HUES64 (cell line): ENCODE results near the gene CD93.

Source experiments
- H3K27ac ChIP-seq: 2 replicates; pipeline ENCODE4 v1.7.0; 2013; ENCODE audit warnings: low read depth, low read length, inconsistent platforms
- H3K27me3 ChIP-seq: 2 replicates; pipeline ENCODE4 v1.6.1; 2013; ENCODE audit warnings: mild to moderate bottlenecking, low read length; ENCODE audit not compliant: insufficient read depth
- H3K36me3 ChIP-seq: 2 replicates; pipeline ENCODE4 v1.6.1; 2013; ENCODE audit warnings: mild to moderate bottlenecking, low read length; ENCODE audit not compliant: insufficient read depth
- H3K4me1 ChIP-seq: 2 replicates; pipeline ENCODE4 v1.6.1; 2013; ENCODE audit warnings: mild to moderate bottlenecking, low read length, moderate library complexity; ENCODE audit not compliant: insufficient read depth
- H3K4me3 ChIP-seq: 2 replicates; pipeline ENCODE4 v1.5.1; 2013; ENCODE audit warnings: mild to moderate bottlenecking, low read length, moderate library complexity
- H3K9ac ChIP-seq: 2 replicates; pipeline ENCODE4 v1.6.1; 2013; ENCODE audit warnings: mild to moderate bottlenecking, low read depth, low read length
- H3K9me3 ChIP-seq: 2 replicates; pipeline ENCODE4 v1.6.1; 2013; ENCODE audit warnings: low read depth, low read length; ENCODE audit not compliant: insufficient read depth
- WGBS: fragments of 150-250, 120-280 bp; methylation state at CpG from one replicate; pipeline ENCODE4 v1.1.7; 2013; ENCODE audit warnings: missing lambda C conversion rate; 5-methylcytosine and 5-hydroxymethylcytosine counted together

The CD93 gene

DNA sequence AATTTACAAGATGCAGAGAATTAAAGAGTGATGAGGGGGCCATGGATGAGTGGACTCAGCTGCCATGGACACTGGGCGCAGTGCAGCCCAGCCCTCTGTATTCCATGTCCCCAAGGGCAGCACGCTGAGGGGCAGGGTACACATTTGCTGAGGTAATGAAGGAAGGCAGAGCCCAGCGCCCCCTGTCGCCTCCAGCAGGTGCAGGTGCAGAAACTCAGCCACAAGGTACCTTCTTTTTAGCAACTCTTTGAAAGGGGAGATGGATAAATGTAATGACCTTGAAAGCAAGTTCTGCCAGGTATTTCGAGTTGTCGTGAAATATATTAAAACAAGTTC, 7.1 kb downstream of the CD93 start:
- Histone ChIP-seq H3K9me3 (no peaks in the 10 kb centered on the region), H3K36me3 (no peaks in the 10 kb centered on the region), H3K9ac (no peak overlapping the region), H3K4me1 (peaks cover 12% of the 10 kb centered on the region), H3K27me3 (no peaks in the 10 kb centered on the region), H3K27ac (no peak overlapping the region), H3K4me3 (no peak overlapping the region)
- WGBS, result 58% methylated on average over 4 of the region's 6 CpGs

DNA sequence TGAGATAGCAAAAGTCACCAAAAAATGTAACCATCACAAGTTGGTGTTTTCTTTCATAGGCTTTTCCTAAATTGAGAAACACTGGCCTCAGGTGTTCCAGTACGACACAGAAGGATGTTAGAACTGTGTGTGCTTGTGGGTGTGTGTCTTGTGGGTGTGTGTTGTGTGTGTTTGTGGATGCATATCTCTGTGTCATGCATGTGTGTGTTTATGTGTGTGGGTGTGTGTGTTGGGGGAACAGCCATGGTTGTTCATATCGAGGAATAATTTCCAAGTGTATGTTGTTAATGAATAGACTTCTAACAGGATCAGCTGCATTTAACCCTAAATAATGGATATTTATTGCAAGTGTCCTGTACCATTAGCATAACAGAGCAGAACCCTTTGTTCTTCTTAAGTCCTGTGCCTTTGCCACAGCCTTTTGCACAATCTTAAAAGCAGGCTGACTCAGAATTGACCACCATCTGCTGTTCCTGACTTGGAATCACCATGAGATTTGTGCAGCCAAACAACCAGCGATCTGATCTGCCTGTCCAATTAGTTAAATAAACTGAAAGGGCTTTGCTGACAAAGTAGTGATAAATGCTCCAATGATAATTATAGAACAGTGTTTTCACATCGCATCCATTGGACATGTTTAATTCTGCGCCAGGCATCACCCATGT, 7.6 kb downstream of the CD93 start:
- no peaks in the 10 kb centered on the region for H3K9me3 ChIP-seq
- H3K36me3 ChIP-seq, result no peaks in the 10 kb centered on the region
- no peak overlapping the region for H3K9ac ChIP-seq
- H3K27me3 ChIP-seq, result no peaks in the 10 kb centered on the region
- H3K27ac ChIP-seq, result no peak overlapping the region
- H3K4me1 ChIP-seq, result peaks cover 12% of the 10 kb centered on the region
- WGBS, result 98% methylated on average over 5 of the region's 5 CpGs
- no peak overlapping the region for H3K4me3 ChIP-seq

DNA sequence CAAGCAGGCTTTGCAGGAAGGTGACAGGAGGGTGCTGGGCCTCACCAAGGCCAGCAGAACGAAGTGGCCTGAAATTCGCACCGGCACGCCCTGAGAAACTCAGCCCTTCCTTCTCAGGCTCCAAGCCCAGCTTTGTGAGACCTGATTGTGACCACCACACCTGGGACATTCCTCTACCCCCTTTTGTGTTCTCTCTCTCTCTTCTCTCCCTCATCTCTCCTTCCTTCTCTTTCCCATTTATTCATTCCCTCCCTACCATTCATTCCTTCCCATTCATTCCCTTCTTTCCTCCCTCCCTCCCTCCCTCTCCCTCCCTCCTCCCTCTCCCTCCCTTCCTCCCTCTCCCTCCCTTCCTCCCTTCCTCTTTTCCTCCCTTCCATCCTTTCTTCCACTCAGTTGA, 8.8 kb downstream of the CD93 start:
- no peaks in the 10 kb centered on the region for H3K36me3 ChIP-seq
- no peaks in the 10 kb centered on the region for H3K9me3 ChIP-seq
- H3K4me1 ChIP-seq, result peaks cover 3% of the 10 kb centered on the region; the same call in 1 of the 2 replicates
- 88% methylated on average over 4 of the region's 4 CpGs for WGBS
- no peak overlapping the region for H3K27ac ChIP-seq
- H3K4me3 ChIP-seq, result no peak overlapping the region
- H3K27me3 ChIP-seq, result no peaks in the 10 kb centered on the region
- no peak overlapping the region for H3K9ac ChIP-seq

DNA sequence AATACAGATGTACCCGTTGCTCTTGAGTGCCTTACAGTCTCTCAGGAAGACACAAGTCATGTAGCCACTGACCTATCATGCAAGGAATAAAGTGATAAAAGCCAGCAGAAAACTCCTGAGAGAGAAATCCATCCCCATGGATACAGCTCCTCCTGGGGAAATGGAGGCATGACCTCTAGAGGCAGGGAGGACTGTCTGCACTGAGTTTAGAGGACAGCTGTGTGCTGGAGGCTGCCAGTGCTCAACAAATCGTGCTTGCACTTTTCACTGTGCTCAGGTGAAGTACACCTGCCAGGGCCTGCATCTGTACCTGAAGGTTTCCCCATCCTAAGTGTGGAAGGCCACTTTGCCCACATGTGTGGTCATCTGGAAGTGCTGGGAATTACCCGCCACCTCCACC, 12.1 kb downstream of the CD93 start:
- peaks cover 3% of the 10 kb centered on the region; the same call in 1 of the 2 replicates for H3K4me1 ChIP-seq
- WGBS, result 96% methylated on average over 3 of the region's 3 CpGs
- no peak overlapping the region for H3K27ac ChIP-seq
- H3K36me3 ChIP-seq, result no peaks in the 10 kb centered on the region
- no peaks in the 10 kb centered on the region for H3K27me3 ChIP-seq
- H3K9ac ChIP-seq, result no peak overlapping the region
- no peak overlapping the region for H3K4me3 ChIP-seq
- no peaks in the 10 kb centered on the region for H3K9me3 ChIP-seq

DNA sequence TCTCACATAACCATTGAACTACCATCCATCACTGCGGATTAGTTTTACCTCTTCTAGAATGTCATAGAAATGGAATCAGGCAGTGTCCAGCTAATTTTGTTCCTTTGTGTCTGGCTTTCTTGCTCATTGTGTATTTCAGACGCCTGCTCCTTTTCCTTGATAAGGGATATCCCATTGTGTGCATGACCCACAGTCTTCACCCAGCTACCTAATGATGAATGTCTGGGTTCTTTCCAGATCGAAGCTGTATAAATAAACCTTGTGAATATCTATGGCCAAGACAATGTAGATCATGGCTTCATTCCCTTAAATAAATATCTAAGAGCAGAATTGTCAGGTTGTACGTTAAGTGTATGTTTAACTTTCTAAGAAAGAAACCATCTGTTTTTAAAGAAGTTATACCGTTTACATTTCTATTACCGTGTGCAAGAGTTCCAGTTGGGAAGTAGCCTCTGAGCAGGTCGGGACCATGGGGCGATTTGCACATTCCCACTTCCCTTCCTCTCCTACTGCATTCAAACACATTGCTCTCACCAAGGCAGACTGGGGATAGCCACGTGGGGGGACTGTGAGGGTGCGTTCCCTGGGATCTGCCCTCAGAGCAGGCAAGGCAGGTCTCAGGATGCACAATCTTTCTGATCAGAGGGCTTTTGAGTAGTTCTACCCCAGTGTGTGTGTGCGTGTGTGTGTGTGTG, 13.1 kb downstream of the CD93 start:
- WGBS, result 94% methylated on average over 10 of the region's 11 CpGs
- H3K36me3 ChIP-seq, result no peaks in the 10 kb centered on the region
- H3K27me3 ChIP-seq, result no peaks in the 10 kb centered on the region
- H3K4me1 ChIP-seq, result no peaks in the 10 kb centered on the region
- no peak overlapping the region for H3K27ac ChIP-seq
- H3K9me3 ChIP-seq, result no peaks in the 10 kb centered on the region
- no peak overlapping the region for H3K4me3 ChIP-seq
- H3K9ac ChIP-seq, result no peak overlapping the region

DNA sequence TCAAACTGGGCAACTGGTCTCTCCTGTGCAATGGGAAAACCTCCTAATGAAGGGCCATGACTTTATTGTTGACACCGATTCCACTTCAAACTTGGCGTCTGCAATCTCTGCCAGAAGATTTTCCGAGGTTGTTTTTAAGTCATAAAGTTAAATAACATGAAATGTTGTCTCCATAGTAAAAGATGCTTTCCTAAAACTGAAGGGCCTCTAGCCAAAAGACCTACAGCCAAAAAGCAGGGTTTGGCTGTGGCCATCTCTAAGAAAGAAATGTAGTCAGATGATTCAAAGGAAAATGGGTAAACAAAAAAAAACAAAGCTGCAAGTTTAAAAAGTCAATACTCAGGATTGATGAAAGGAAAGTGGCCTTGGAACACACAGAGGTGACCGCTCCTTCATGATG, 14.1 kb downstream of the CD93 start:
- Histone ChIP-seq H3K4me1 (no peaks in the 10 kb centered on the region), H3K36me3 (no peaks in the 10 kb centered on the region), H3K27ac (no peak overlapping the region), H3K9me3 (no peaks in the 10 kb centered on the region), H3K27me3 (no peaks in the 10 kb centered on the region), H3K9ac (no peak overlapping the region), H3K4me3 (no peak overlapping the region)
- 94% methylated on average over 4 of the region's 4 CpGs for WGBS

DNA sequence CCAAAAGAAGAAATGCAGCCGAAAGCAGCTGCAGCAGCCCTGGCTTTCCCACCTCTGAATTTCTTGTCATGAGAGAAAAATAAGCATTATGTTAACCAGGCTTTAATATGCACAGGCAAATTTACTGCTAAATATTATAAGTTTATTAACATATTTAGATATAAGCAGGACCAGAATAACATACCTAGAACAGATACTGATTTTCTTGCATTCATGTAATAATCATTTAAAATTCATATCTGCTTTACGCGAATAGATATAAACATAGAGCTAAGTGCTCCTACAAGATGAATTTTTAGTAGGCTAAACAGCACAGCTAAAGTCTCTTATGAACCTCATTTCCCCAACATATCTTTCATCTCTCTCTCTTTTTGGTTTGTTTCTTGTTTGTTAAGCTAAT, 14.7 kb downstream of the CD93 start:
- WGBS, result 64% methylated on average over 3 of the region's 3 CpGs
- no peak overlapping the region for H3K4me3 ChIP-seq
- no peaks in the 10 kb centered on the region for H3K27me3 ChIP-seq
- H3K9me3 ChIP-seq, result no peaks in the 10 kb centered on the region
- H3K9ac ChIP-seq, result no peak overlapping the region
- H3K27ac ChIP-seq, result no peak overlapping the region
- no peaks in the 10 kb centered on the region for H3K4me1 ChIP-seq
- H3K36me3 ChIP-seq, result no peaks in the 10 kb centered on the region

DNA sequence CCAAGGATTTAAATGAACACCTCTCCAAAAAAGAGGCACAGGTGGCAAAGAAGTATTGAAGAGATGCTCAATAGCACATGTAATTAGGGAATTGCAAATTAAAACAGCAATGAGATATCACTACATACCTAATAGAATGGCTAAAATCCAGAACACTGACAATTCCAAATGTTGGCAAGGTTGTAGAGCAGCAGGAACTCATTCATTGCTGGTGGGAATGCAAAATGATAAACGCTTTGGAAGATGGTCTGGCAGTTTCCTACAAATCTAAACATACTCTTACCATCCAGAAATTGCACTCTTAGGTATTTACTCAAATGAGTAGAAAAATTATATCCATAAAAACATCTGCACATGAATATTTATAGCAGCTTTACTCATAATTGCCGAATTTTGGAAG, 17.0 kb downstream of the CD93 start:
- Histone ChIP-seq H3K27me3 (no peaks in the 10 kb centered on the region), H3K9ac (no peak overlapping the region), H3K4me3 (no peak overlapping the region), H3K4me1 (peaks cover 3% of the 10 kb centered on the region; the same call in 1 of the 2 replicates), H3K27ac (no peak overlapping the region), H3K9me3 (no peaks in the 10 kb centered on the region), H3K36me3 (no peaks in the 10 kb centered on the region)
- WGBS, result 83% methylated on average over 1 of the region's 2 CpGs

DNA sequence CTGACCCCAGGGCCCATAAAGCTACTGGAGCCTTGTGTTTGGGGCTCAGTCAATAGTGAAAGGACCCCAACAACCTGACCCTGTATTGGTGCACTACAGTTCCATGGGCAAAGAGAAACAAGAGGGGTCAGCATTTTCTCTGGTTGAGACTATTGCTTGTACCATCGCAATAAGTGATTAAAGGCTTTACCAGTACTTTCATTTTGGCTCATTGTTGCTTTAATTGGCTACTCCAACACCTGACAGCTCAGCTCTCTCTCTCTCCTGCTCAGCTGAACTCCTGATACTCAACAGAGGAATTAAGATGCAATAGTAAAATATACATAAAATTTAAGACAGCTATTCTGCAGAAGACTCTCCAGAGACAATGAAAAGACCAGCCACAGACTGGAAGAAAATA, 17.8 kb downstream of the CD93 start:
- H3K4me1 ChIP-seq, result peaks cover 9% of the 10 kb centered on the region
- 100% methylated on average over 1 of the region's 1 CpG for WGBS
- H3K9me3 ChIP-seq, result no peaks in the 10 kb centered on the region
- H3K27ac ChIP-seq, result no peak overlapping the region
- no peaks in the 10 kb centered on the region for H3K36me3 ChIP-seq
- no peaks in the 10 kb centered on the region for H3K27me3 ChIP-seq
- no peak overlapping the region for H3K4me3 ChIP-seq
- no peak overlapping the region for H3K9ac ChIP-seq

DNA sequence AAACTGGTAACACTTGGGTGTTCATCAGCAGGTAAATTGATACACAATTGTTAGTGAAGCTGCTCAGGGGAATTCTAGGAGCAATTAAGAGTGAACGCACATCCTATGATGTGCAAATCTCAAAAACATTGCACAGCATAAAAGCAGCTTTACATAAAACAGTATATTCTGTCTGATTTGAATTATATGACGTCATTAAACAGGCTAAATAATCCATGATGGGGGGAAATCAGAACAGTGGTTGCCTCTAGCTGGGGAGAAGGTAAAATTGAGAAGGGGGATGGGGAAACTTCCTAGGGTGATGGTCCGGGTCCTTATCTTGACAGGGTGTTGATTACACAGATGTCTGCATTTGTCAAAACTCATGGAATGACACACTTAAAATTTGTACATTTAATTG, 19.4 kb downstream of the CD93 start:
- no peak overlapping the region for H3K9ac ChIP-seq

DNA sequence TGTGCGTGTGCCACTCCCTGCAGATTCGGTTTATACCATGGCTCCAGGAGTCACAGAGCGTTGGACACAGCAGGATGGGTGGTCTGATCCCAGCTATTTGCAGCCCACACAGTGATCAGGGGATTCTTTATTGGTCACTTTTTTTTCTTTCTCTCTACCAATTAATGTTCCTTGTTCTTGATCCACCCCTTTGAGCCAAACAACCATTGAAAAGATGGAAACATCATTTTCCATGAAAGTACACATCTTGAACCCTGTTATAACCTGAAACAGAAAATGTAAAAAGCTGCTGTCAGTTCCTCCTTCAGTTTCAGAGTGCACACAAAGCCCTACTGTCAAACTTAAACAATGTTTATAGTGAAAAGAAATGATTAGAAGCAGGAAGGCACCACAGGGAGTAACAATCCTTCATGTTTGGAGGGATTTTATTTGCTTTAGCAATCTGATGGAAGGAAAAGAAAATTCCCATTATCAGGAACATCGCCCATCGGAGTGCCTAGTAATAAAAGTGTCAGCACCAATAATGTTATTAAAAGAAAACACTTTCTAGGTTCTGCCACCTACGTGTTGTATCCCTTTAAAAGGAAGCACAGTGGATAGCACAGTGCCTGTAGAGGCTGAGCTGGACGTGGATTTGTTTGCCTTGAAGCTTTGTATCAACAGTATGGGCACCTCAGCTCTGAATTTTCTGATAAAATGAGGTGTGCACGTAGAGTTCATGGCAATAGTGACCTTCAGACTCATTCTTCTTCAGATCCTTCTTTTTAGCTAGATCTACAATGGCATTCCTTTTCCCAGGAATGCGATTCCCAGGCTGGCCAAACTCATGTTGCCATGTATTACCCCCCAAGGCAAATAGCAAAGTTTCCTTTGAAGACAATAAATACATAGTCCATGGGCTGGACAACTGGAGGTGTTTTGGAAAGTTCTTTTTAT, 20.6 kb downstream of the CD93 start:
- Histone ChIP-seq H3K27ac (no peak overlapping the region), H3K9me3 (no peaks in the 10 kb centered on the region), H3K27me3 (no peaks in the 10 kb centered on the region), H3K4me1 (peaks cover 27% of the 10 kb centered on the region), H3K9ac (no peak overlapping the region), H3K4me3 (no peak overlapping the region), H3K36me3 (no peaks in the 10 kb centered on the region)
- WGBS, result 92% methylated on average over 9 of the region's 9 CpGs

More for the DNA sequence above, 19.4 kb downstream of the CD93 start:
- H3K4me1 ChIP-seq, result peaks cover 23% of the 10 kb centered on the region
- H3K4me3 ChIP-seq, result no peak overlapping the region
- no peaks in the 10 kb centered on the region for H3K9me3 ChIP-seq
- H3K36me3 ChIP-seq, result no peaks in the 10 kb centered on the region
- no peak overlapping the region for H3K27ac ChIP-seq
- H3K27me3 ChIP-seq, result no peaks in the 10 kb centered on the region
- WGBS, result 89% methylated on average over 3 of the region's 3 CpGs
